GM12878 (cell line): ENCODE measurements around the gene OR6B3. TPM values are rescaled to one million over a fixed set of nuclear protein-coding genes. Genes with fewer than 3 reads are reported as not detected.

Experiments
- ATAC-seq: fragments of 200-7000 bp; cut with Tn5 transposase; 3 replicates; pipeline ENCODE4 v1.9.1; 2020; ENCODE audit warnings: mild to moderate bottlenecking, moderate library complexity
- Bru-seq: library from RNA; stranded (reverse); fragments of 400-500 nt; gene quantifications from one replicate; lab custom pipeline; 2021; lab: Mats Ljungman, UMichigan
- BruChase-seq, 2 experiments: library from RNA; stranded (reverse); fragments of 400-500 nt; gene quantifications; one replicate each; lab custom pipeline; 2021; lab: Mats Ljungman, UMichigan
- BruUV-seq: library from RNA; stranded (reverse); fragments of 400-500 nt; replicated peaks from 2 replicates; lab custom pipeline; 2021; lab: Mats Ljungman, UMichigan
- CTCF ChIA-PET: fragments of 300-600 bp; sonication (Branson Sonifier 250); formaldehyde crosslinking; extraction: SDS; loops from one replicate; lab custom pipeline; 2021; ENCODE audit warnings: inconsistent platforms; lab: Yijun Ruan, JAX
- POLR2A ChIA-PET: fragments of 350-600 bp; formaldehyde crosslinking; extraction: SDS; loops from one replicate; lab custom pipeline; 2021; ENCODE audit warnings: inconsistent platforms; lab: Charles Lee
- RAD21 ChIA-PET: fragments of 300-600 bp; sonication (Branson Sonifier 250); formaldehyde crosslinking; loops from one replicate; lab custom pipeline; 2023; ENCODE audit warnings: antibody characterized with exemption; ENCODE audit not compliant: unreplicated experiment; lab: Charles Lee
- SMC1A ChIA-PET: fragments of 300-600 bp; sonication (Branson Sonifier 250); formaldehyde crosslinking; loops from one replicate; lab custom pipeline; 2023; ENCODE audit not compliant: unreplicated experiment, uncharacterized antibody; lab: Charles Lee
- DNase-seq: peaks from one replicate; pipeline ENCODE4 v3.0.0-alpha.2; 2011; ENCODE audit warnings: low read depth, low spot score
- FAIRE-seq: peaks from 3 replicates; lab custom pipeline; 2011; peaks lifted over from hg19 to GRCh38; lab: Jason Lieb, UNC
- H2AFZ ChIP-seq: 2 replicates; pipeline ENCODE4 v1.6.0; 2011; ENCODE audit warnings: low read depth, low read length, control low read depth; ENCODE audit not compliant: control insufficient read depth
- H3K27ac ChIP-seq: 2 replicates; pipeline ENCODE4 v1.5.1; 2011; ENCODE audit warnings: control low read depth; ENCODE audit not compliant: control insufficient read depth, insufficient read depth
- H3K27me3 ChIP-seq, 2 experiments: replicated peaks in 1 of 2; 2 replicates each; pipeline versions ENCODE4 v1.6.0 to v1.6.1; 2011; ENCODE audit warnings: low read length in 1 of 2; ENCODE audit not compliant: control insufficient read depth in 2 of 2, insufficient read depth in 2 of 2
- H3K36me3 ChIP-seq, 2 experiments: 2 replicates each; pipeline ENCODE4 v1.5.1; 2011; ENCODE audit warnings: low read length in 1 of 2; ENCODE audit not compliant: control insufficient read depth in 2 of 2, insufficient read depth in 2 of 2
- H3K4me1 ChIP-seq: 2 replicates; pipeline ENCODE4 v1.6.1; 2011; ENCODE audit warnings: mild to moderate bottlenecking, low read length, moderate library complexity, mixed read lengths; ENCODE audit not compliant: control insufficient read depth, insufficient read depth
- H3K4me2 ChIP-seq: 2 replicates; pipeline ENCODE4 v1.6.0; 2011; ENCODE audit warnings: control low read depth; ENCODE audit not compliant: control insufficient read depth, insufficient read depth
- H3K4me3 ChIP-seq: fragments of 200-600 bp; sonication (generic); 2 replicates; pipeline ENCODE4 v1.5.1; 2016
- H3K79me2 ChIP-seq: 2 replicates; pipeline ENCODE4 v1.6.0; 2011; ENCODE audit warnings: low read length; ENCODE audit not compliant: control insufficient read depth, insufficient read depth
- H3K9ac ChIP-seq: 2 replicates; pipeline ENCODE4 v1.8.0; 2011; ENCODE audit warnings: low read length, control low read depth, mixed read lengths; ENCODE audit not compliant: control insufficient read depth, insufficient read depth
- H3K9me3 ChIP-seq: replicated peaks from 3 replicates; pipeline ENCODE4 v1.5.1; 2011; ENCODE audit warnings: mild to moderate bottlenecking, low read length; ENCODE audit not compliant: control insufficient read depth, insufficient read depth
- H4K20me1 ChIP-seq: 2 replicates; pipeline ENCODE4 v1.6.0; 2011; ENCODE audit not compliant: control insufficient read depth, insufficient read depth
- BHLHE40 ChIP-seq, 2 experiments: fragments of 450-650 bp in 1 of 2; IDR thresholded peaks; 2 replicates each; pipeline ENCODE4 v1.6.1; 2011 to 2017; ENCODE audit warnings: low read depth in 2 of 2, borderline replicate concordance in 1 of 2, improper control_type of control experiment in 1 of 2, low read length in 1 of 2, mild to moderate bottlenecking in 1 of 2
- WGBS: methylation state at CpG from one replicate; pipeline ENCODE4 v1.1.6; 2016; ENCODE audit warnings: low lambda C conversion rate; ENCODE audit not compliant: insufficient replicate concordance, insufficient coverage; ENCODE audit errors: missing lambda C conversion rate; 5-methylcytosine and 5-hydroxymethylcytosine counted together
- in situ Hi-C: fragments of 300-500 bp; cut with MboI; formaldehyde crosslinking; loops from 9 replicates; pipeline ENCODE4 v1.14.3; 2018; ENCODE audit warnings: mixed read lengths
- intact Hi-C: fragments of 100-400 bp; cut with micrococcal nuclease; formaldehyde crosslinking; loops from one replicate; pipeline ENCODE4 v1.14.2; 2022; ENCODE audit not compliant: unreplicated experiment
- long read RNA-seq, 2 experiments: library from polyadenylated mRNA; unstranded; transcript quantifications; one replicate each; pipeline ENCODE4 v2.0.0, GENCODE V29; 2019 to 2020
- polyA minus RNA-seq, 3 experiments: library from RNA; depleted of rRNA, polyadenylated mRNA; stranded (reverse); fragments of >200 nt; gene quantifications; 2 replicates each; pipeline ENCODE4 v1.2.3, GENCODE V29; 2011
- polyA plus RNA-seq, 11 experiments: library from polyadenylated mRNA; depleted of rRNA in 4 of 11; unstranded in 6 of 11; stranded (reverse) in 5 of 11; fragments of >200 nt; fragmentation: Nextera tagmentation in 4 of 11; fragmentation: Illumina TruSeq in 1 of 11; extraction: Ambion mirVana in 4 of 11; extraction: Trizol in 1 of 11; gene quantifications; 1 replicate in 1 of 11; 2 replicates in 10 of 11; pipeline versions ENCODE4 v1.2.1 to v1.2.3, GENCODE V29; 2011 to 2016; ENCODE audit warnings: inconsistent platforms in 2 of 11, missing spikeins in 2 of 11, low read depth in 1 of 11
- total RNA-seq, 4 experiments: library from RNA; depleted of rRNA in 3 of 4; stranded (reverse); fragments of >200 nt in 3 of 4; fragmentation: Illumina TruSeq in 1 of 4; extraction: Trizol in 1 of 4; gene quantifications; 2 replicates each; pipeline versions ENCODE4 v1.2.1 to v1.2.3, GENCODE V29; 2013 to 2021

OR6B3 gene
- not detected in 2 replicates for total RNA-seq (2013; cell fraction: nucleolus; rRNA removed)
- not detected in 2 replicates for total RNA-seq (2014; rRNA removed)
- total RNA-seq (2014; rRNA removed; fragmentation: Illumina TruSeq; extraction: Trizol) = not detected in 2 replicates
- not detected in 2 replicates for total RNA-seq (2021)
- not detected for polyA plus RNA-seq (2011; ENCODE audit: low read depth)
- not detected in 2 replicates for polyA plus RNA-seq (2011; rRNA removed)
- polyA plus RNA-seq (2011; cell fraction: cytosol; rRNA removed) = not detected in 2 replicates
- not detected in 2 replicates for polyA plus RNA-seq (2011; cell fraction: nucleus; rRNA removed)
- polyA plus RNA-seq (2012) = not detected in 2 replicates
- polyA plus RNA-seq (2014; fragmentation: Illumina TruSeq; extraction: Trizol) = not detected in 2 replicates
- not detected for polyA plus RNA-seq (2014; fragmentation: Nextera tagmentation; extraction: Ambion mirVana)
- not detected in 2 replicates for polyA plus RNA-seq (2014; rRNA removed)
- not detected for polyA plus RNA-seq (2016; fragmentation: Nextera tagmentation; extraction: Ambion mirVana)
- not detected in 2 replicates for polyA minus RNA-seq (2011; rRNA and poly(A)+ RNA removed)
- polyA minus RNA-seq (2011; cell fraction: cytosol; rRNA and poly(A)+ RNA removed) = not detected in 2 replicates
- not detected in 2 replicates for polyA minus RNA-seq (2011; cell fraction: nucleus; rRNA and poly(A)+ RNA removed)
- Bru-seq, nascent RNA = not detected
- not detected for BruChase-seq, experiment 1, labeled RNA remaining after a 6-hour chase
- not detected for BruChase-seq, experiment 2, labeled RNA remaining after a 2-hour chase
- long read RNA-seq, experiment 1 = 0 reads
- long read RNA-seq, experiment 2 = 0 reads

DNA sequence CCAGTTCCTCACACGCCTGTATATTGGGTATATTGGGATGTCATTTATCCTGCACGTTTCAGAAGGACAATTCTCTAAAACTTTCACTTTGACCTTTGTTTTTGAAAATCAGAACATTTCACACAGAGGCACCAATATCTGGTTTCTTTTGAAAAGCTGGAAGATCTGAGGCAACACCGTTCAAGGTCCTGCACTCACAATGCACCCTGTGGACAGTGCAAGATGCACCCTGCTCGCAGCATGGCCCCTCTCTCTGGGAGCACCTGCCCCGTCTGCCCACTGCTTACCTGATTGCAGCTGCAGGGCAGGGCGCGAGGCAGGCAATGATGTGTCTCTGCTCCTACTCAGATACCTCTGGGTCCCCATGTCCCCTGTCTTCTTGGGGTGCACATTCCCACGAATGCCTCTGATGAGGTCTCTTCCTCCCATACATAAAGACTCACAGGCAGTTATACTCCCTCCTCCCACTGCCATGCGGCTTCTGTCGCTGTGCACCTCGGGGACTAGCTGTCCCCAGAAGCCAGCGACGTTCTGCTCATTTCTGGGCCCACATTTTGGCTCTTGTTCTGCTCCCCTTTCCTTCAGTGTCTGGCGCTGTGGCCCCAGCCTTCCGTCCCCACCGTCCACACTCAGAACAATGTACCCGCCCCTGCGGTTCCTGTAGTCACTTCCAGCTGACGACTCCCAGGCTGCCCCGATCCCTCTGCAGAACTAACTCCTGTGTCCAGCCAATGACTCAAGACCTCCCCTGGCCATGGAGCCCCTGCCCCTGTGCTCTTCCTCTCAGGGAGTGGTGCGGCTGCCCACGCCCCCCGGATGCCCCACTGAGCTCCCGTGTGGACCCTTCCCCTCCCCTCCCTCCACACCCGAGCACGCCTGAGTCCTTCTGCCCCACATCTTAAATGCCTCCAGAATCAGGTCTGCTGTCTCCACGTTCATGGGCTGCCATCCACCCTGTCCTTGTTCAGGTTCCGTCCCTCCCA, at the start of gene OR6B3:
TSS of gene OR6B3 (minus strand) at position 349 of the 983 bp plus-strand sequence.
- Histone ChIP-seq H3K9me3 (no peaks in the 10 kb centered on the region), H3K36me3 (no peaks in the 10 kb centered on the region), H3K4me1 (no peaks in the 10 kb centered on the region), H3K4me2 (no peak within 1 kb of the TSS), H3K9ac (no peak within 1 kb of the TSS), H3K79me2 (no peaks in the 10 kb centered on the region), H3K4me3 (no peak within 1 kb of the TSS), H3K27ac (no peak within 1 kb of the TSS), H4K20me1 (no peaks in the 10 kb centered on the region), H2AFZ (no peak within 1 kb of the TSS), H3K27me3 (peaks cover 0 to 2% of the 10 kb centered on the region in 2 experiments; a peak in 2 of 4 replicates)
- BruUV-seq = no TSS peak
- intact Hi-C loops (no loop called here), in situ Hi-C loops (no loop called here)
- CTCF ChIA-PET = interaction anchor here (2.9 kb wide), 1 partner anchor 8 kb away, joined by 16 read pairs; no protein-coding TSS in a partner anchor
- DNase-seq = no peak
- POLR2A ChIA-PET = no interaction called here
- no peak for TF ChIP-seq BHLHE40 (IDR thresholded peaks at IDR 0.05; ENCODE audit: borderline replicate concordance in 1 of 2, low read depth in 2 of 2, low read length in 1 of 2)
- WGBS = 35% methylated on average over 25 of the region's 28 CpGs
- RAD21 ChIA-PET = no interaction called here
- no peak for FAIRE-seq
- no peak for ATAC-seq
- SMC1A ChIA-PET = interaction anchor here (0.7 kb wide), 1 partner anchor 10 kb away, joined by 3 read pairs; no protein-coding TSS in a partner anchor
